ENCODE measurements around the gene IMPG2.

The IMPG2 gene

GRCh38 chr3:101179637-101180036, 140.7 kb downstream of the IMPG2 start:
- no peak for DNase-seq

GRCh38 chr3:101177577-101177976, 142.8 kb downstream of the IMPG2 start:
- DNase-seq: no peak

Measured in NCI-H1092 treated with DMSO at 0.1 percent for 48 hours (cell line).